ENCODE data around the gene FBH1. TPM values are rescaled to one million over a fixed set of nuclear protein-coding genes. Genes with fewer than 3 reads are reported as not detected.
"Not testable (repeated sequence)": the region's sequence is repeated elsewhere in the genome, so short reads cannot be mapped to it uniquely, and the experiment has no call there.

The FBH1 gene
- total RNA-seq, 1 donor from 2014 or later: 37.7 TPM

GRCh38 chr10:5959142-5959541 is 69.1 kb downstream of the FBH1 start:
- H3K36me3 Mint-ChIP-seq: no peaks in the 10 kb centered on the region
- no peak overlapping the region for H3K27ac Mint-ChIP-seq
- H2AFZ ChIP-seq (replicated peaks): no peak overlapping the region
- H3K4me1 Mint-ChIP-seq: no peaks in the 10 kb centered on the region
- no peak for TF ChIP-seq CTCF (IDR thresholded peaks at IDR 0.05)
- TF ChIP-seq EZH2 (IDR thresholded peaks at IDR 0.05): no peak
- no peak for TF ChIP-seq EZH2phosphoT487 (IDR thresholded peaks at IDR 0.05)
- H3K36me3 ChIP-seq: no peaks in the 10 kb centered on the region
- no peaks in the 10 kb centered on the region for H3K9me3 ChIP-seq (ENCODE audit: low read depth)
- H3K27me3 ChIP-seq: no peaks in the 10 kb centered on the region
- H3K4me1 ChIP-seq: no peaks in the 10 kb centered on the region
- H3K4me2 ChIP-seq: no peak overlapping the region
- H3K9me3 Mint-ChIP-seq: no peaks in the 10 kb centered on the region
- H4K20me1 ChIP-seq (ENCODE audit: low read depth): no peaks in the 10 kb centered on the region
- no peak overlapping the region for H3K4me3 ChIP-seq
- no peak overlapping the region for H3K9ac ChIP-seq
- no peak for DNase-seq (ENCODE audit: low spot score)
- no peaks in the 10 kb centered on the region for H3F3A ChIP-seq (ENCODE audit: low read depth)
- no peak overlapping the region for H3K4me3 Mint-ChIP-seq
- H3K79me2 ChIP-seq (ENCODE audit: low read depth): no peaks in the 10 kb centered on the region
- no peak overlapping the region for H3K27ac ChIP-seq
- peaks cover 11% of the 10 kb centered on the region for H3K27me3 Mint-ChIP-seq (ENCODE audit: insufficient read depth, low read depth)

GRCh38 chr10:5959581-5960069 is 69.6 kb downstream of the FBH1 start:
- Mint-ChIP-seq H3K4me1 (no peaks in the 10 kb centered on the region), H3K27me3 (ENCODE audit: insufficient read depth, low read depth) (peaks cover 11% of the 10 kb centered on the region), H3K36me3 (no peaks in the 10 kb centered on the region), H3K9me3 (no peaks in the 10 kb centered on the region), H3K4me3 (no peak overlapping the region), H3K27ac (no peak overlapping the region)
- H3K4me3 ChIP-seq: no peak overlapping the region
- no peaks in the 10 kb centered on the region for H3K79me2 ChIP-seq (ENCODE audit: low read depth)
- H4K20me1 ChIP-seq (ENCODE audit: low read depth): no peaks in the 10 kb centered on the region
- H3K27me3 ChIP-seq: no peaks in the 10 kb centered on the region
- no peak overlapping the region for H3K27ac ChIP-seq
- no peaks in the 10 kb centered on the region for H3K36me3 ChIP-seq
- H2AFZ ChIP-seq (replicated peaks): no peak overlapping the region
- H3K4me1 ChIP-seq: no peaks in the 10 kb centered on the region
- no peaks in the 10 kb centered on the region for H3F3A ChIP-seq (ENCODE audit: low read depth)
- H3K4me2 ChIP-seq: no peak overlapping the region
- H3K9me3 ChIP-seq (ENCODE audit: low read depth): no peaks in the 10 kb centered on the region
- TF ChIP-seq CTCF (IDR thresholded peaks at IDR 0.05): no peak
- TF ChIP-seq EZH2 (IDR thresholded peaks at IDR 0.05): no peak
- TF ChIP-seq EZH2phosphoT487 (IDR thresholded peaks at IDR 0.05): no peak
- DNase-seq (ENCODE audit: low spot score): no peak
- no peak overlapping the region for H3K9ac ChIP-seq

GRCh38 chr10:5960070-5960972 is 70.3 kb downstream of the FBH1 start:
- H3K27ac Mint-ChIP-seq: no peak overlapping the region
- no peak overlapping the region for H3K4me3 Mint-ChIP-seq
- no peak for DNase-seq (ENCODE audit: low spot score)
- Histone ChIP-seq H3K4me1 (no peaks in the 10 kb centered on the region), H3K9ac (no peak overlapping the region), H2AFZ (replicated peaks) (no peak overlapping the region), H4K20me1 (ENCODE audit: low read depth) (no peaks in the 10 kb centered on the region), H3F3A (ENCODE audit: low read depth) (no peaks in the 10 kb centered on the region), H3K27me3 (no peaks in the 10 kb centered on the region), H3K4me3 (no peak overlapping the region), H3K79me2 (ENCODE audit: low read depth) (no peaks in the 10 kb centered on the region), H3K27ac (no peak overlapping the region), H3K36me3 (no peaks in the 10 kb centered on the region), H3K4me2 (no peak overlapping the region), H3K9me3 (ENCODE audit: low read depth) (no peaks in the 10 kb centered on the region)
- no peaks in the 10 kb centered on the region for H3K36me3 Mint-ChIP-seq
- H3K4me1 Mint-ChIP-seq: no peaks in the 10 kb centered on the region
- no peak for TF ChIP-seq EZH2phosphoT487 (IDR thresholded peaks at IDR 0.05)
- TF ChIP-seq CTCF (IDR thresholded peaks at IDR 0.05): no peak
- no peak for TF ChIP-seq EZH2 (IDR thresholded peaks at IDR 0.05)
- peaks cover 11% of the 10 kb centered on the region for H3K27me3 Mint-ChIP-seq (ENCODE audit: insufficient read depth, low read depth)
- H3K9me3 Mint-ChIP-seq: no peaks in the 10 kb centered on the region

- H3K27me3 Mint-ChIP-seq (ENCODE audit: insufficient read depth, low read depth): peaks cover 11% of the 10 kb centered on the region
- H3F3A ChIP-seq (ENCODE audit: low read depth); H3K4me2 ChIP-seq; H3K27ac Mint-ChIP-seq; H3K9ac ChIP-seq; H3K4me3 ChIP-seq; H3K4me1 ChIP-seq; DNase-seq (ENCODE audit: low spot score); H3K27ac ChIP-seq; H4K20me1 ChIP-seq (ENCODE audit: low read depth); H3K9me3 ChIP-seq (ENCODE audit: low read depth); H3K36me3 Mint-ChIP-seq; H3K9me3 Mint-ChIP-seq; H3K4me3 Mint-ChIP-seq; H2AFZ ChIP-seq (replicated peaks); H3K27me3 ChIP-seq; H3K4me1 Mint-ChIP-seq; H3K79me2 ChIP-seq (ENCODE audit: low read depth); H3K36me3 ChIP-seq: not testable (repeated sequence)
Measured at GRCh38 chr10:5960973-5961275, 70.9 kb downstream of the FBH1 start.

Measured in neural progenitor cell (in vitro differentiated cells).